RCC 7860 (cell line): ENCODE measurements around the gene DCTN2.
"Not testable (repeated sequence)": the region's sequence is repeated elsewhere in the genome, so short reads cannot be mapped to it uniquely, and the experiment has no call there.

ENCODE experiments used
- DNase-seq: peaks from one replicate; pipeline ENCODE4 v3.0.0-alpha.2; 2015; ENCODE audit warnings: low spot score
- FAIRE-seq: peaks from 2 replicates; lab custom pipeline; 2012; peaks lifted over from hg19 to GRCh38; lab: Jason Lieb, UNC

DCTN2 gene

DNA sequence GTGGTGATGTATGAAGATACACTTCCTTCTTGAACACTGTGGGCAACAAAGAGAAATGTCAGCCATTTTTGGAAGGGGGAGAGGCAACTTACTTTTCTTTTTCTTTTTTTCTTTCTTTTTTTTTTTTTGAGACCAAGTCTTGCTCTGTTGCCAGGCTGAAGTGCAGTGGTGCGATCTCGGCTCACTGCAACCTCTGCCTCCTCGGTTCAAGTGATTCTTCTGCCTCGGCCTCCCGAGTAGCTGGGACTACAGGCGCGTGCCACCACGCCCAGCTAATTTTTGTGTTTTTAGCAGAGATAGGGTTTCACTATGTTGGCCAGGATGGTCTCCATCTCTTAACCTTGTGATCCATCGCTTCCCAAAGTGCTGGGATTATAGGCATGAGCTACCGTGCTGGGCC lies 29.3 kb downstream of the DCTN2 start:
- FAIRE-seq, DNase-seq: not testable (repeated sequence)

GRCh38 chr12:57517187-57517586 lies 29.8 kb downstream of the DCTN2 start:
- peak; percentile 5 for DNase-seq

GRCh38 chr12:57516617-57517153 lies 30.3 kb downstream of the DCTN2 start:
- DNase-seq (no peak), FAIRE-seq (no peak)

More at GRCh38 chr12:57517187-57517586, 29.8 kb downstream of the DCTN2 start:
- FAIRE-seq = no peak

GRCh38 chr12:57515934-57516541 lies 31.0 kb downstream of the DCTN2 start:
- DNase-seq = no peak
- no peak for FAIRE-seq

- FAIRE-seq (no peak), DNase-seq (no peak)
Measured at GRCh38 chr12:57515408-57515933, 31.5 kb downstream of the DCTN2 start.

DNA sequence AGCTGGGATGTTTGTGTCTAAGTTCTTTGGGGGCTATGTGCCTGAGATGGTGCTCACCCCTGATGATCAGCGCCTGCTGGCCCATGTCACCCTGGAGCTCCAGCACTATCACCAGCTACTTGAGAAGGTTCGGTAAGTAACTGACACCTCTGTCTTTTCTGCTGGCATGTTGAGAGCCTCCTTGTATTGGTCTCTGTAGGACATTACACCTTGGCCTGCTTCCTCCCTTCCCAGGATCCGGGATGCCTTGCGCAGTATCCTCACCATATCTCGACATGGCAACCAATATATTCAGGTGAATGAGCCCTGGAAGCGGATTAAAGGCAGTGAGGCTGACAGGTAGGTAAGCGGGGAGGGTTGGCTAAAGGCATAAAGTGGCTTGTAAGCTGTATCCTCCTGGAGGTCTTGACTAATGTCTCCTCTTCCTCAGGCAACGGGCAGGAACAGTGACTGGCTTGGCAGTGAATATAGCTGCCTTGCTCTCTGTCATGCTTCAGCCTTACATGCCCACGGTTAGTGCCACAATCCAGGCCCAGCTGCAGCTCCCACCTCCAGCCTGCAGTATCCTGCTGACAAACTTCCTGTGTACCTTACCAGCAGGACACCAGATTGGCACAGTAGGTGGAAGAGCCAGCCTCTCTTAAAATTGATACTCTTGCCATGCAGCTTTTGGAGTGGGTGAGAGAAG lies 32.1 kb downstream of the DCTN2 start:
- FAIRE-seq = no peak
- DNase-seq = no peak

- not testable (repeated sequence) for DNase-seq, FAIRE-seq
Measured at GRCh38 chr12:57514246-57514645, 32.7 kb downstream of the DCTN2 start.

GRCh38 chr12:57513677-57514076 lies 33.3 kb downstream of the DCTN2 start:
- DNase-seq, FAIRE-seq: not testable (repeated sequence)

- DNase-seq = no peak
- no peak for FAIRE-seq
Measured at GRCh38 chr12:57513266-57513665, 33.7 kb downstream of the DCTN2 start.

GRCh38 chr12:57512665-57513064 lies 34.3 kb downstream of the DCTN2 start:
- DNase-seq (no peak), FAIRE-seq (no peak)

- DNase-seq (no peak), FAIRE-seq (no peak)
Measured at GRCh38 chr12:57511588-57512325, 35.2 kb downstream of the DCTN2 start.

GRCh38 chr12:57511161-57511560 lies 35.8 kb downstream of the DCTN2 start:
- no peak for FAIRE-seq
- no peak for DNase-seq

DNA sequence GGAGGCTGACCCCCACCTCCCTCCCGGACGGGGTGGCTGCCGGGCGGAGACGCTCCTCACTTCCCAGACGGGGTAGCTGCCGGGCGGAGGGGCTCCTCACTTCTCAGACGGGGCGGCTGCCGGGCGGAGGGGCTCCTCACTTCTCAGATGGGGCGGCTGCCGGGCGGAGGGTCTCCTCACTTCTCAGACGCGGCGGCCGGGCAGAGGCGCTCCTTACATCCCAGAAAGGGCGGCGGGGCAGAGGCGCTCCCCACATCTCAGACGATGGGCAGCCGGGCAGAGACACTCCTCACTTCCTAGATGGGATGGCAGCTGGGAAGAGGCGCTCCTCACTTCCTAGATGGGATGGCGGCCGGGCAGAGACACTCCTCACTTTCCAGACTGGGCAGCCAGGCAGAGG lies 39.2 kb downstream of the DCTN2 start:
- DNase-seq, FAIRE-seq: not testable (repeated sequence)

DNA sequence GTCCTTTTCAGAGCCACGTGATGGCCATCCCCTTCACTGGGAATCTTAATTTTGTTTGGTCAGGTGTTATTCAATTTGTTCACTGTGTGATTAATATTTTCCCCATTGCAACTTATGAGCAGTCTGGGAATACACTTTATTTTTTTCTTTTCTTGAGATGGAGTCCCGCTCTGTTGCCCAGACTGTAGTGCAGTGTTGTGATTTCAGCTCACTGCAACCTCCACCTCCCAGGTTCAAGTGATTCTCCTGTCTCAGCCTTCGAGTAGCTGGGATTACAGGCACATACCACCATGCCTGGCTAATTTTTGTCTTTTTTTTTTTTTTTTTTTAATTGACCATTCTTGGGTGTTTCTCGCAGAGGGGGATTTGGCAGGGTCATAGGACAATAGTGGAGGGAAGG lies 40.5 kb downstream of the DCTN2 start:
- FAIRE-seq = not testable (repeated sequence)

DNA sequence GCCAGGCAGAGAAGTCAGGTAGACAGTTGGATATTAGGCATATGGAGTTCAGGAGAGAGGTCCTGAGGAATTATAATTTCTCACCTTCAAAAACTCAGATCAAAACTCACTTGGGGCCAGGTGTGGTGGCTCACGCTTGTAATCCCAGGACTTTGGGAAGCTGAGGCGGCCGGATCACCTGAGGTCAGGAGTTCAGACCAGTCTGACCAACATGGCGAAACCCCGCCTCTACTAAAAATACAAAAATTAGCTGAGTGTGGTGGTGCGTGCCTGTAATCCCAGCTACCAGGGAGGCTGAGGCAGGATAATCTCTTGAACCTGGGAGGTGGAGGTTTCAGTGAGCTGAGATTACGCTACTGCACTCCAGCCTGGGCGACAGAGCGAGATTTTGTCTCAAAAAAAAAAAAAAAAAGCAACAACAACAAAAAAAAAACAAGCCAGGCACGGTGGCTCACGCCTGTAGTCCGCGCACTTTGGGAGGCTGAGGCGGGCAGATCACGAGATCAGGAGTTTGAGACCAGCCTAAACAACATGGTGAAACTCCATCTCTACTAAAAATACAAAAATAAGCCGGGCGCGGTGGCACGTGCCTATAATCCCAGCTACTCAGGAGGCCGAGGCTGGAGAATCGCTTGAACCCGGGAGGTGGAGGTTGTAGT lies 44.6 kb downstream of the DCTN2 start:
- FAIRE-seq, DNase-seq: not testable (repeated sequence)

More for the DNA sequence above, 40.5 kb downstream of the DCTN2 start:
- DNase-seq = not testable (repeated sequence)

GRCh38 chr12:57500213-57500612 lies 46.8 kb downstream of the DCTN2 start:
- no peak for FAIRE-seq

DNA sequence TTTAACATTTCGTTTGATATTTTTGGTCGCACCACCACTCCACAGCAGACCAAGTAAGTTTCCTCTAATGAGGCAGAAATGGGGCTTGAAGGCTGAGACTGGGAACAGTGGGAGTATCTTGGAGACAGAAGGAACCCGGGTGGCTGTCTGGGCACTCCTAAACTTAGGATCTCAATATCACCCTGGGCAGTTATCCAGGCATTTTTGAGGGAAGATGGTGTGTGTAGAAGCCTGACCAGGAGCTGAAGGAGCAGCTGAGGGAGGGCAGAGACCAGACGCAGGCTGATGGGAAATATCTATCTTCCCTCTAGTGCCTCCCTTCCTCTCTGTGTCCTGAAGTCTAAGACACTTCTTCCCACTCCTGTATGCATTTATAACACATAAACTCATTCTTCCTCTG lies 48.4 kb downstream of the DCTN2 start:
- DNase-seq = no peak
- no peak for FAIRE-seq

More at GRCh38 chr12:57500213-57500612, 46.8 kb downstream of the DCTN2 start:
- no peak for DNase-seq

DNA sequence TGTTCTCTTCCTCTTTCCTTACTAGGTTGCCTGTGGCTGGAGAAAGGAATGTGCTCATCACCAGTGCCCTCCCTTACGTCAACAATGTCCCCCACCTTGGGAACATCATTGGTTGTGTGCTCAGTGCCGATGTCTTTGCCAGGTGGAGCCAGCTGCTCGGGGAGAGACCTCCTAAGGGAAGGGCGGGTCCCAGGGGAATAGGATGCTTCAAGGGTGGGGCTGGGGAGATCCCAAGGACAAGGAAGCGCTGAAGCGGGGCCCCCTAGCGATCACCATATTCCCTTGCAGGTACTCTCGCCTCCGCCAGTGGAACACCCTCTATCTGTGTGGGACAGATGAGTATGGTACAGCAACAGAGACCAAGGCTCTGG lies 48.9 kb downstream of the DCTN2 start:
- no peak for DNase-seq
- no peak for FAIRE-seq

GRCh38 chr12:57497223-57498131 lies 49.5 kb downstream of the DCTN2 start:
- FAIRE-seq = no peak

DNA sequence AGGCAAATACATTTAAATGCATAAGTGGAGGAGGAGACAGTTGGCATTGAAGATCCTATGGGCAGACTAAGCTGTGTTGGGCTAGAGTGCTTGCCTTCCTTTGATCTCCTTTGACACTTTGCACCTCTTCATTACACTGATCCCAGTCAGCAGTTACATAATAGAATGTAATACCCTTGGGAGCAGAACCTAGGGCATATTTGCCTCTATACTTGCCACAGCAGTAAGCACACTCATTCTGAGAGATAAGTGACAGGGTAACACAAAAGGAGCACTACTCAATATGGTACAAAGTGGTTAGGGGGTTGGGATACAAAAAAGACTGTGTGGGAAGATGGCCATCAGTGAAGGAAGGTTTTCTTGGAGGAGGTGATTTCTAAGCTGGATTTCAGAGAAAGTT lies 50.2 kb downstream of the DCTN2 start:
- DNase-seq (no peak), FAIRE-seq (no peak)

More at GRCh38 chr12:57497223-57498131, 49.5 kb downstream of the DCTN2 start:
- no peak for DNase-seq
